ENCODE measurements around the gene HAGH.

The HAGH gene

DNA sequence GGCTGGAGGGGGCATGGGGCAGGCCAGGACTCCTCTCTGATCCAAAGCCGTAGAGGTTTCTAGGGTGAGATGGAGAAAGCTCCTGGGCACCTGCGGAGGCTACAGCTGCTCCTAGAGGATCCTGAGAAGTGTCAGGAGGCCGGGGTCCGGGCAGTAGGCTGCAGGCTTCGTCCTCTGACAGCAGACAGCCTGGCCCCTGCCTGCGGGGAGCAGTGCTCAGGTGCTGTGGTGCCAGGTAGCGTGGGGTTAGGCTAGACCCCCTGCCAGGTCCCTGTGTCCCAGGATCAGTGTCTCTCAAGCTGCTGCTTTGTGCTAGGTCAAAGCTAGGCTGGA, 52.2 kb downstream of the HAGH start:
- no peaks in the 10 kb centered on the region for H3K9me3 ChIP-seq (ENCODE audit: low read length)
- H3K9ac ChIP-seq (ENCODE audit: low read length): no peak overlapping the region
- H3K27ac ChIP-seq (ENCODE audit: low read depth, low read length): no peak overlapping the region
- H3K27me3 ChIP-seq (ENCODE audit: control insufficient read depth in 1 of 2, insufficient read depth in 2 of 2, low read length in 2 of 2): no peaks in the 10 kb centered on the region
- peaks cover 23% of the 10 kb centered on the region for H3K36me3 ChIP-seq (ENCODE audit: insufficient read depth, low read length)
- H3K4me3 ChIP-seq (ENCODE audit: low read depth in 1 of 2, low read length in 2 of 2): peak overlapping the region in 1 of 2 donors; percentile 92
- peaks cover 29% of the 10 kb centered on the region for H3K4me1 ChIP-seq (ENCODE audit: insufficient read depth, low read length)

DNA sequence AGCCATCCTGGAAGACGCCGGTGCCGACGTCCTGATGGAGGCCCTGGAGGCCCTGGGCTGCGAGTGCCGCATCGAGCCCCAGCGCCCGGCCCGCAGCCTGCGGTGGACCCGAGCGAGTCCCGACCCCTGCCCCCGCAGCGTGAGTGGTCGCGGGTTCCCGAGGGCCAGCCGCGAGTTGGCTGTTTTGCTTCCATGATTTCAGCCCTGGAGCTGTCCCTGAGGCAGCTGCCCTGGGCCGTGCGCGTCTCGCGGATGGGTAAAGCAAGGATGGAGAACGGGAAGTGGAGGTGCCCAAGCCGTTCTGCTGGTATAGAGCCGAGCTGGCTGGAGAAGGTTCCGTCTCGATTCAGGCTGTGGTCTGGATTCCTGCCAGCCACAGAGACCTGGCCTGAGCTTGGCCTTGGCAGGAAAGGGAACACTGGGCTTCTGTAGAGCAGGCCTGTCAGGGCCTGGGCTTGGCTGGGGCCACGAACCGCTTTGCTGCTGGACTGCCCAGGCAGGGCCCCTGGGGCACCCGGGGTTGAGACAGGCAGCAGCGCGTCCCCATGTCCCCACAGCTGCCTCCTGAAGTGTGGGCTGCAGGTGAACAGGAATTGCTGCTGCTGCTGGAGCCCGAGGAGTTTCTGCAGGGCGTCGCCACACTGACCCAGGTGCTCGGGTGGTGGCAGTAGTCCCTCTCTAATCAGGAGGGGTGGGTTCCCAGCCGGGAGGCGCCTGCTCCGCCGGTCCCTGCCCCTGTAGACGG, 52.8 kb downstream of the HAGH start:
- peaks cover 29% of the 10 kb centered on the region for H3K4me1 ChIP-seq (ENCODE audit: insufficient read depth, low read length)

DNA sequence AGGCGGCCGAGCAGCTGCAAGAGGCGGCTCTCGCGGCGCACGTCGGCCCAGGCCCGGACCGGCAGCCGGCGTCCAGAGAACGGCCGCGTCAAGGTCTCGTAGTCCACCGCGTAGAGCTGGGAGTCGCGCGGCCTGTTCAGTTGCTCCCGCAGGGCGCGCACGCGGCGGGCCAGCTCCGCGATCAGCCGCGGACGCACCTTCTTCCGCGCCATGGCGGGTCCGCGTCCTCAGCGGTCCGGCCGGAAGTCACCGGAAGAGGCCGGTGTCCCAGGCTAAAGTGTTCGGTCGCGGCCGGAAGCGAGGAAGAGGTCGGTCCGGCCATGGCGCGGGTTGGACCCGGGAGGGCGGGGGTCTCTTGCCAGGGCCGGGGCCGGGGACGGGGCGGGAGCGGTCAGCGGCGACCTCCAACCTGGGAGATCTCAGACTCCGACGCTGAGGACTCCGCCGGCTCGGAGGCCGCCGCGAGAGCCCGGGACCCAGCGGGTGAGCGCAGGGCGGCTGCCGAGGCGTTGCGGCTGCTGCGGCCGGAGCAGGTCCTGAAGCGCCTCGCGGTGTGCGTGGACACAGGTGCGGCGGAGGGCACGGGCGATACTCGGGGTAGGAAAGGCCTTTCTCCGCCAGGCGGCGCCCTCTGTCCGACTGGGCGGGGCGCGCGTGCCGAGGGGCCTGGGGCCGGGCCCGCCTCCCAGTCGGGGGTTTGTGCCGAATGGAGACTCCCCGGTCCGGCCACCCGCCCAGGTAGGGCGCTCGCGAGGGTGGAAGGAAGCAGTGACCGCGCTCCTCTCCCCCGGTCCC, 53.5 kb downstream of the HAGH start, which contains the start of gene MRPS34:
TSS of gene MRPS34 (minus strand) at position 227 of the 795 bp plus-strand sequence. CDS start at position 212, 15 bp downstream.
- Histone ChIP-seq H3K4me1 (ENCODE audit: insufficient read depth, low read length) (peaks cover 29% of the 10 kb centered on the region), H3K27me3 (ENCODE audit: control insufficient read depth in 1 of 2, insufficient read depth in 2 of 2, low read length in 2 of 2) (no peaks in the 10 kb centered on the region), H3K36me3 (ENCODE audit: insufficient read depth, low read length) (peaks cover 24% of the 10 kb centered on the region), H3K9ac (ENCODE audit: low read length) (peak within 1 kb of the TSS; percentile 57), H3K4me3 (ENCODE audit: low read depth in 1 of 2, low read length in 2 of 2) (peak within 1 kb of the TSS; percentile 83 to 92), H3K9me3 (ENCODE audit: low read length) (no peaks in the 10 kb centered on the region), H3K27ac (ENCODE audit: low read depth, low read length) (peak within 1 kb of the TSS; percentile 75)

More for the DNA sequence above, 52.8 kb downstream of the HAGH start:
- peak overlapping the region; percentile 83 to 92 for H3K4me3 ChIP-seq (ENCODE audit: low read depth in 1 of 2, low read length in 2 of 2)
- H3K27ac ChIP-seq (ENCODE audit: low read depth, low read length): peak overlapping the region; percentile 75
- peak overlapping the region; percentile 57 for H3K9ac ChIP-seq (ENCODE audit: low read length)
- H3K9me3 ChIP-seq (ENCODE audit: low read length): no peaks in the 10 kb centered on the region
- peaks cover 23% of the 10 kb centered on the region for H3K36me3 ChIP-seq (ENCODE audit: insufficient read depth, low read length)
- no peaks in the 10 kb centered on the region for H3K27me3 ChIP-seq (ENCODE audit: control insufficient read depth in 1 of 2, insufficient read depth in 2 of 2, low read length in 2 of 2)

DNA sequence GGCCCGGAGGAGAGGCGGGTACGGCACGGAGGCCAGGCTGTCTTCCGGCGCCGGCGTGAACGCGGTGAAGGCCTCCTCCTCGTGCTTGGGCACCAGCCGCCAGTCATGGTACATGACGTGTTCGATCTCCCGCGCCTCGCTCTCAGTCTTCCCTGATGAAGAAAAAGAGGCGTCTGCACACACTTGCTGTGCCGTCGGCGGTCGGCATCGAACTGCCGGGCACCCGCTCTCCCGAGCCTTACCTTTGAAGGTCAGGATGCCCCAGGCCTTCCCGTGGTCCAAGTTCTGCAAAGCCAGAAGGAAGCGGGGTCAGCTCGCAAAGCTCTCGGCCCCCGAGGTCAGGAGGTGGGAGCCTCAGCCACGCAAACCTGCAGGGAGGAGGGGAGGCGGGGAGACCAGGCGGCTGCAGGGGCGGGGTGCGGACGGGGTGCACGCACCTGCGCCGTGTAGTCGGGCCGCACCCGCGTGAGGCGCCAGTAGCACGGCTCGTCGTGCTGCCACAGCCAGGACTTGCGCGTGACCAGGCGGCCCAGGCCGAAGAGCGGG, 54.2 kb downstream of the HAGH start, which contains the start of gene EME2:
TSS of gene EME2 (plus strand) at position 449 of the 546 bp plus-strand sequence. CDS start 418 bp downstream, outside the sequence.
- Histone ChIP-seq H3K9ac (ENCODE audit: low read length) (peak within 1 kb of the TSS; percentile 57), H3K4me3 (ENCODE audit: low read depth in 1 of 2, low read length in 2 of 2) (peak within 1 kb of the TSS; percentile 83 to 92), H3K9me3 (ENCODE audit: low read length) (no peaks in the 10 kb centered on the region), H3K27ac (ENCODE audit: low read depth, low read length) (peak within 1 kb of the TSS; percentile 75), H3K36me3 (ENCODE audit: insufficient read depth, low read length) (peaks cover 26% of the 10 kb centered on the region), H3K27me3 (ENCODE audit: control insufficient read depth in 1 of 2, insufficient read depth in 2 of 2, low read length in 2 of 2) (no peaks in the 10 kb centered on the region), H3K4me1 (ENCODE audit: insufficient read depth, low read length) (peaks cover 29% of the 10 kb centered on the region)

DNA sequence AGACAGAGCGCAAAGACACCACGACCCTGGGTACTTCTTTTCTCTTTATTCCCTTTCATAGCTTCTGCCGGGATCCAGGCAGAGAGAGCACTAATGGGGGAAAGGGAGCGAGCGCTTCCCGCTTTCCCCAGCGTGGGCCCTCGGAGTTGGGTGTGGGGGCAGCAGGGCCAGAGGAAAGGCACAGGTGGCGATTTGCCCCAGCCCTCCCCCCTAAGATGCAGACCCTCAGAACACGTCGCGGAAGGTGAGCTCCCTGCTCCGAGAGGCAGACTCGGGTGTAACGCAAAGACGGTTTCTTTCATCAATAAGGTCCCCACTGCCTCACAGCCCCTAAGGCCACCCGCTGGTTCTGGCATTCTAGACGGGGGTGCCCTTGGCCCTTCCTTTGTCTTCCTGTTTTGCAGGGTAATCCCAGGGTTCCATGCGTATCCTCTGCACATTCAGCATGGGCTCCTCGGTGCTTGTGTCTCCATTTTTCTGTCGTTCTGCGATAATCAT, 54.7 kb downstream of the HAGH start:
- peak overlapping the region; percentile 83 to 92 for H3K4me3 ChIP-seq (ENCODE audit: low read depth in 1 of 2, low read length in 2 of 2)
- H3K27ac ChIP-seq (ENCODE audit: low read depth, low read length): peak overlapping the region; percentile 73
- peaks cover 29% of the 10 kb centered on the region for H3K4me1 ChIP-seq (ENCODE audit: insufficient read depth, low read length)
- peak overlapping the region; percentile 33 for H3K9ac ChIP-seq (ENCODE audit: low read length)
- no peaks in the 10 kb centered on the region for H3K27me3 ChIP-seq (ENCODE audit: control insufficient read depth in 1 of 2, insufficient read depth in 2 of 2, low read length in 2 of 2)
- H3K36me3 ChIP-seq (ENCODE audit: insufficient read depth, low read length): peaks cover 28% of the 10 kb centered on the region
- H3K9me3 ChIP-seq (ENCODE audit: low read length): no peaks in the 10 kb centered on the region

DNA sequence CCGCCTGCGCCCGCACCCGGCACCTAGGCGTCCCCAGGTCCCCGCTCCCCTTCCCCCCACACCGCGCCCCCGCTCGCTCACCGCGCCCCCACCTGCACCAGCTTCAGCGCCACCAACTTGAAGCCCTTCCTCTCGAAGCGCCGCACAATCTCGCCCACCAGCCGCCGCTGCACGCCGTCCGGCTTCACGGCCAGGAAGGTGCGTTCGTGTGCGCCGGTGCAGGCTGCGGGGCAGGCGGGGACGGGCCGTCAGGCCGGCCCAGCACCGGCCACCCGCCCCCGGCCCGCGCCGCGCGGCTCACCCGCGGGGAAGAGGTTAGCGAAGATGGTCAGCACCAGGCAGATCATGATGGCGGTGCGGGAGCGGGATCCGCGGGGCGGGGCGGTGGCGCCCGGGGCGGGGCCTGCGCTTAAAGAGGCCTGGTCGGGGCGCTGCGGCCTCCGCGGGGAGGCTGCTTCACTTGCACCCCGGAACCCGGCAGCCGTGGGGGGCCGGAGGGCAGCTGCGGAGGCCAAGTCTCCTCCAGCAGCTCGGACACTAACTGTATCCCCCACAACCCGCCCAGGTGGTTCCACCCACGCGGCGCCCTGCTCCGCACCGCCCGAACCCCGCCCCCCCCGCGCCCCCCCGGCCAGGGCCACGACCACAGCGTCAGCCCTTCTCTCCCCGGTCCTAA, 55.3 kb downstream of the HAGH start, which contains the start of gene NME3:
TSS of gene NME3 (minus strand) at position 356 of the 676 bp plus-strand sequence. CDS start at position 347, 9 bp downstream.
- Histone ChIP-seq H3K9ac (ENCODE audit: low read length) (peak within 1 kb of the TSS; percentile 33), H3K4me3 (ENCODE audit: low read depth in 1 of 2, low read length in 2 of 2) (peak within 1 kb of the TSS; percentile 83 to 92), H3K9me3 (ENCODE audit: low read length) (no peaks in the 10 kb centered on the region), H3K27me3 (ENCODE audit: control insufficient read depth in 1 of 2, insufficient read depth in 2 of 2, low read length in 2 of 2) (no peaks in the 10 kb centered on the region), H3K4me1 (ENCODE audit: insufficient read depth, low read length) (peaks cover 29% of the 10 kb centered on the region), H3K27ac (ENCODE audit: low read depth, low read length) (peak within 1 kb of the TSS; percentile 82), H3K36me3 (ENCODE audit: insufficient read depth, low read length) (peaks cover 26% of the 10 kb centered on the region)

DNA sequence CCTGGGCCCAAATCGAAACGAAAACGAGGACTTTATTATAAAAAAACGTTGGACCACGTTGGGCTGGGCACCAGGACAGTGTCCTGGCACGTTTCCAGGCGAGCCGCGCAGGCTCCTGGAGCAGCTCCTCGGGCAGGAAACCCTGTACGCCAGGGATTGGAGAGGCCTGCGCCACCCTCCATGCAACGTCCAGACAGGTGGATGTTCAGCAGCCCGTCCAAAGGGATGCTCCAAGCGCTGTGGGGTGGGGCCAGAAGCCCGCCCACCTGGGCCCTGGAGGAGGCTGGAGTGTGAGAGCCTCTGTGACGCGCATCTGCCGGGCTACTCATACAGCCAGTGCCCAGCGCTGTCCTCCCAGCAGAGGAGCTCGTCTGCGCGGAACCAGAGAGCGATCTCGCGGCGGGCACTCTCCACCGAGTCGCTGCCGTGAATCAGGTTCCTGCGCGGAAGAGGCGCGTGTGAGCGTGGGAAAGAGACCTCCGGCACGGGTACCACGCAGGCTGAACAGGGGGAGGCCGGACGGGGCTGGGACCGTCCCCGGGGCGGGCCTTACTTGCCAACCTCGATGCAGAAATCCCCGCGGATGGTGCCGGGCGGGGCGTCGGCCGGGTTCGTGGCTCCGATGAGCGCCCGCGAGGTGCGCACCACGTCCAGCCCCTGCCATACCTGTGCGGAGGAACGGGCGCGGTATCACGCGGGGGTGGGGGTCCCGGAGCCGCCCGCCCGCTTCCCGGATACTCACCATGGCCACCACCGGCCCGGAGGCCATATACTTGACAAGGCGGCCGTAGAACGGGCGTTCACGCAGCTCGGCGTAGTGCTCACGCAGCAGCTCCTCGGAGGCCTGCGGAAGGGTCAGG, 56.1 kb downstream of the HAGH start:
- Histone ChIP-seq H3K36me3 (ENCODE audit: insufficient read depth, low read length) (peaks cover 31% of the 10 kb centered on the region), H3K27ac (ENCODE audit: low read depth, low read length) (peak overlapping the region; percentile 82), H3K4me1 (ENCODE audit: insufficient read depth, low read length) (peaks cover 29% of the 10 kb centered on the region), H3K27me3 (ENCODE audit: control insufficient read depth in 1 of 2, insufficient read depth in 2 of 2, low read length in 2 of 2) (no peaks in the 10 kb centered on the region), H3K9ac (ENCODE audit: low read length) (no peak overlapping the region), H3K4me3 (ENCODE audit: low read depth in 1 of 2, low read length in 2 of 2) (peak overlapping the region; percentile 66 to 82), H3K9me3 (ENCODE audit: low read length) (no peaks in the 10 kb centered on the region)

DNA sequence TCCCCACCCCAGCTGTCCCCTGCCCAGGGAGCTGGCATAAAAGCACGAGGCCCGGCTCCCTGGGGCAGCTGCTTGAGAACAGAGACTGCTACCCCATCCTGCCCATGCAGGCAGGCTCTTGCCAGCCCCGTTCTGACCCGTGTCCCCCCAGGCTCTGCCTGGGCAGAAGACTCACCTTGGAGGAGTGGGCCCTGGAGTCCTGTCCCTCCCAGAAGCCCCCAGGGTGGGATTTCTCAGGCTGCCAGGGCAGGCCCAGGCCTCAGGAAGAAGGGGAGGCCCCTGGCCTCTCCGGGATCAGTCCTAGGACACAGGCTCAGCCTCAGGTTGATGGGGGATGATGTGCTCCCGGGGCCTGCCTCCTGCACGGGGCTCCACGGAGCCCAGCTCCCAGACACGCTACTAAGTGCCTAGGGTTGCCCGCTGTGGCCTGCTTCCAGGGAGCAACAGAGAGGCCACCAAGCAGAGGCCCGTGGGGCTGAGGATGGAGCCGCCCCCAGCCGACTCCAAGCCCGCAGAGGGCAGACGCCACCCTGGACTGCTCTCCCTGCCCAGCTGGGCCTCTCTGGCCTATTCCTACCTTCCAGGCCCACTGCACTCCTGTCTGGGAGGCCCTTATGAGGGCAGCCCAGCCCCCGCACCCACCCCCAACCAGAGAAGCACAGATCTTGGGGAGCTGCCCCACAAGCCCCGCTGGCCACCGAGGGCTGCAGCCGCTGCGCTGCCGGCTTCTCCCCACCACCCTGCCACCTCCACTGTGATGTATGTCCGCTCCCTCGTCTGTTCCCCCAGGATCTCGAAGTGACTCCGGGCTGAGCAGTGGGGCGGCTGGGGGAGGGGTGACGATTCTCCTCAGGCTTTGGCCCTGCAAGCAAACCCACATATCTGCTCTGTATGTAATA, 57.0 kb downstream of the HAGH start:
- Histone ChIP-seq H3K27me3 (ENCODE audit: control insufficient read depth in 1 of 2, insufficient read depth in 2 of 2, low read length in 2 of 2) (no peaks in the 10 kb centered on the region), H3K4me1 (ENCODE audit: insufficient read depth, low read length) (peaks cover 25% of the 10 kb centered on the region), H3K4me3 (ENCODE audit: low read depth in 1 of 2, low read length in 2 of 2) (peak overlapping the region in 1 of 2 donors; percentile 66), H3K36me3 (ENCODE audit: insufficient read depth, low read length) (peaks cover 33% of the 10 kb centered on the region), H3K9me3 (ENCODE audit: low read length) (no peaks in the 10 kb centered on the region), H3K9ac (ENCODE audit: low read length) (no peak overlapping the region), H3K27ac (ENCODE audit: low read depth, low read length) (peak overlapping the region; percentile 82)

DNA sequence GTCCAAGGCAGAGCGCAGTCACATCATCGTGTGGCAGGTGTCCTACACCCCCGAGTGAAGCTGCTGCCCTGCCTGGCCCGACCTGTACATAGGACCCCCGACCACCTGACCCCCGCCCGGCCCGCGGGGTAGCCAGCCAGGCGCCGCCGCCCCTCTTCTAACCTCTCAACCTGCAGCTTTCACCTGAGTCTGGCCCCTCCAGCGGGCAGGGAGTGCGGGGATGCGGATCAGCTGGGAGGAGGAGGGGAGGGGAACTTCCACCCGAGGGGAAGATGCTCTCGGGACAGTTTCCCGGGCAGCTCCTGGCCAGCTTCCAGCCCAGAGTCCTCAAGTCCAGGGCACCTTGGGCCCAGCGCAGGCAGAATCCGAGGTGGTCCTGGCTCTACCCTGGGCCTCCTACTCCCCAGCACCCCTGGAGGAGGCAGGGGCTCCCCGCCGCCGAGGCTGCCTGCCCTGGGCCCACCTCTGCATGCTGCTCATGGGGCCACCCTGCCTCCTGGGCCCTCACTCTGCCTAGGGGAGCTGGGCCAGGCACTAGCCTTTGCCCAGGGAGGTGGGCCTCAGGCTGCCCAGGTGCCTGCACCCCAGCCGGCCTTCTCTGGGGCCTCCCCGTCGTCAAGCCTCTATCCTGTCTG, 57.7 kb downstream of the HAGH start:
- no peak overlapping the region for H3K9ac ChIP-seq (ENCODE audit: low read length)
- H3K36me3 ChIP-seq (ENCODE audit: insufficient read depth, low read length): peaks cover 39% of the 10 kb centered on the region
- H3K27ac ChIP-seq (ENCODE audit: low read depth, low read length): no peak overlapping the region
- H3K4me3 ChIP-seq (ENCODE audit: low read depth in 1 of 2, low read length in 2 of 2): no peak overlapping the region
- no peaks in the 10 kb centered on the region for H3K9me3 ChIP-seq (ENCODE audit: low read length)
- H3K4me1 ChIP-seq (ENCODE audit: insufficient read depth, low read length): peaks cover 18% of the 10 kb centered on the region
- no peaks in the 10 kb centered on the region for H3K27me3 ChIP-seq (ENCODE audit: control insufficient read depth in 1 of 2, insufficient read depth in 2 of 2, low read length in 2 of 2)
